Kidney (tissue), 14 donors: ENCODE data around the gene MAMSTR. TPM values are rescaled to one million over a fixed set of nuclear protein-coding genes. Genes with fewer than 3 reads are reported as not detected.

Experiments used
- DNase-seq, 5 donors: peaks; one replicate each; pipeline ENCODE4 v3.0.0-alpha.2; 2013 to 2020
- FAIRE-seq: peaks from 2 replicates; lab custom pipeline; 2012; peaks lifted over from hg19 to GRCh38; lab: Jason Lieb, UNC
- H3K27ac ChIP-seq, 2 donors: one replicate each; pipeline ENCODE4 v1.7.0; 2013; ENCODE audit warnings: low read depth in 2 of 2, low read length in 2 of 2, inconsistent platforms in 1 of 2
- H3K27me3 ChIP-seq: one replicate; pipeline ENCODE4 v1.7.1; 2013; ENCODE audit warnings: low read length, inconsistent platforms; ENCODE audit not compliant: control insufficient read depth, insufficient read depth
- H3K36me3 ChIP-seq, 3 donors: one replicate each; pipeline versions ENCODE4 v1.7.0 to v1.7.1; 2013; ENCODE audit warnings: low read length in 3 of 3, control low read depth in 1 of 3, inconsistent platforms in 1 of 3; ENCODE audit not compliant: insufficient read depth in 3 of 3, control insufficient read depth in 2 of 3
- H3K4me1 ChIP-seq, 3 donors: one replicate each; pipeline versions ENCODE4 v1.7.0 to v1.7.1; 2013; ENCODE audit warnings: low read length in 3 of 3, inconsistent platforms in 1 of 3, low read depth in 1 of 3; ENCODE audit not compliant: control insufficient read depth in 2 of 3, insufficient read depth in 2 of 3
- H3K4me3 ChIP-seq, 3 donors: one replicate each; pipeline versions ENCODE4 v1.7.0 to v1.8.1; 2013; ENCODE audit warnings: low read length in 3 of 3, control low read depth in 1 of 3, inconsistent platforms in 1 of 3
- H3K9ac ChIP-seq, 3 donors: one replicate each; pipeline versions ENCODE4 v1.7.0 to v1.7.1; 2013; ENCODE audit warnings: low read length in 3 of 3, control low read depth in 1 of 3, inconsistent platforms in 1 of 3
- H3K9me3 ChIP-seq, 3 donors: one replicate each; pipeline versions ENCODE4 v1.7.0 to v1.7.1; 2013; ENCODE audit warnings: low read length in 3 of 3, control low read depth in 1 of 3, inconsistent platforms in 1 of 3; ENCODE audit not compliant: control insufficient read depth in 2 of 3, insufficient read depth in 1 of 3
- CTCF ChIP-seq: IDR thresholded peaks from 3 replicates; pipeline ENCODE4 v1.5.1; 2012; ENCODE audit warnings: mild to moderate bottlenecking, moderate library complexity, borderline replicate concordance; ENCODE audit not compliant: insufficient read depth; ENCODE audit errors: extremely low read depth
- intact Hi-C: fragments of 100-400 bp; cut with DNase I; formaldehyde crosslinking; loops from one replicate; pipeline ENCODE4 v1.11.1; 2022
- polyA plus RNA-seq: library from polyadenylated mRNA; stranded (reverse); fragments of 350-450 nt; fragmentation: Illumina TruSeq; extraction: RNeasy Lipid Tissue Mini Kit (QIAGEN cat#74804); gene quantifications from one replicate; pipeline ENCODE4 v1.2.3, GENCODE V29; 2014; ENCODE audit warnings: low read depth, low replicate concordance; ENCODE audit not compliant: insufficient read depth
- total RNA-seq: library from RNA; stranded (reverse); fragmentation: NEBNext Ultra II Directional; extraction: Animal tissue kit (Norgen Biotek cat#: 25700); gene quantifications from one replicate; pipeline ENCODE4 v1.2.1, GENCODE V29; 2021
- donor health status: control.
- donor health status: control.
- donor health status: control.
- donor health status: control.
- donor health status: control.
- donor health status: DM: yes; HTN: yes; CAD: no.
- donor health status: Normal renal cell carcinoma (clear cell type).

MAMSTR gene
- total and polyA plus RNA-seq, 2 donors from 2014 or later: 2.2 to 3.6 TPM

- Histone ChIP-seq H3K4me1 (peaks cover 0 to 9% (median 0%) of the 10 kb centered on the region in 3 donors), H3K27me3 (no peaks in the 10 kb centered on the region), H3K9ac (peak overlapping the region in 1 of 3 donors; percentile 73), H3K9me3 (no peaks in the 10 kb centered on the region), H3K4me3 (peak overlapping the region; percentile 7 to 63 (median 56)), H3K27ac (peak overlapping the region; percentile 60 to 78), H3K36me3 (no peaks in the 10 kb centered on the region)
- intact Hi-C loops: no loop called here
- no peak for FAIRE-seq
- DNase-seq: peak in 2 of 5 donors; percentile 28 to 76
- TF ChIP-seq CTCF: no peak
These were observed 20.1 kb upstream of the MAMSTR start for GRCh38 chr19:48739404-48740163.

GRCh38 chr19:48738557-48739403 is 19.3 kb upstream of the MAMSTR start:
- H3K27ac ChIP-seq: peak overlapping the region in 1 of 2 donors; percentile 60
- peaks cover 0 to 9% (median 0%) of the 10 kb centered on the region in 3 donors for H3K4me1 ChIP-seq
- no peaks in the 10 kb centered on the region for H3K36me3 ChIP-seq
- peak; percentile 96 to 99 (median 98) for DNase-seq
- no peaks in the 10 kb centered on the region for H3K9me3 ChIP-seq
- peak overlapping the region in 1 of 3 donors; percentile 73 for H3K9ac ChIP-seq
- TF ChIP-seq CTCF: peak; percentile 52
- H3K4me3 ChIP-seq: peak overlapping the region; percentile 31 to 56 (median 48)
- no peak for FAIRE-seq
- no peaks in the 10 kb centered on the region for H3K27me3 ChIP-seq
- intact Hi-C loops: no loop called here

- no peaks in the 10 kb centered on the region for H3K27me3 ChIP-seq
- peak in 2 of 5 donors; percentile 39 to 78 for DNase-seq
These were observed 18.0 kb upstream of the MAMSTR start for GRCh38 chr19:48737360-48737998.

More at GRCh38 chr19:48737360-48737998, 18.0 kb upstream of the MAMSTR start:
- H3K4me3 ChIP-seq: no peak overlapping the region
- H3K9me3 ChIP-seq: no peaks in the 10 kb centered on the region
- peaks cover 0 to 9% (median 0%) of the 10 kb centered on the region in 3 donors for H3K4me1 ChIP-seq
- no peak for TF ChIP-seq CTCF
- H3K9ac ChIP-seq: no peak overlapping the region
- no peaks in the 10 kb centered on the region for H3K36me3 ChIP-seq
- intact Hi-C loops: no loop called here
- FAIRE-seq: no peak
- no peak overlapping the region for H3K27ac ChIP-seq
